Bone marrow (tissue), 2 donors: ENCODE measurements around the gene PKNOX1.
"Not testable (repeated sequence)": the region's sequence is repeated elsewhere in the genome, so short reads cannot be mapped to it uniquely, and the experiment has no call there.

Experiments used
- DNase-seq, 2 donors: peaks; one replicate each; lab custom pipeline; 2025; lab: John Stamatoyannopoulos, UW

Gene PKNOX1

GRCh38 chr21:42983869-42984268 lies 9.5 kb downstream of the PKNOX1 start:
- DNase-seq, result no peak

GRCh38 chr21:42986125-42986783 lies 11.9 kb downstream of the PKNOX1 start:
- no peak for DNase-seq

GRCh38 chr21:42988236-42988965 lies 14.0 kb downstream of the PKNOX1 start:
- no peak for DNase-seq

- not testable (repeated sequence) for DNase-seq
Observed at GRCh38 chr21:42989370-42989769, 15.0 kb downstream of the PKNOX1 start.

DNA sequence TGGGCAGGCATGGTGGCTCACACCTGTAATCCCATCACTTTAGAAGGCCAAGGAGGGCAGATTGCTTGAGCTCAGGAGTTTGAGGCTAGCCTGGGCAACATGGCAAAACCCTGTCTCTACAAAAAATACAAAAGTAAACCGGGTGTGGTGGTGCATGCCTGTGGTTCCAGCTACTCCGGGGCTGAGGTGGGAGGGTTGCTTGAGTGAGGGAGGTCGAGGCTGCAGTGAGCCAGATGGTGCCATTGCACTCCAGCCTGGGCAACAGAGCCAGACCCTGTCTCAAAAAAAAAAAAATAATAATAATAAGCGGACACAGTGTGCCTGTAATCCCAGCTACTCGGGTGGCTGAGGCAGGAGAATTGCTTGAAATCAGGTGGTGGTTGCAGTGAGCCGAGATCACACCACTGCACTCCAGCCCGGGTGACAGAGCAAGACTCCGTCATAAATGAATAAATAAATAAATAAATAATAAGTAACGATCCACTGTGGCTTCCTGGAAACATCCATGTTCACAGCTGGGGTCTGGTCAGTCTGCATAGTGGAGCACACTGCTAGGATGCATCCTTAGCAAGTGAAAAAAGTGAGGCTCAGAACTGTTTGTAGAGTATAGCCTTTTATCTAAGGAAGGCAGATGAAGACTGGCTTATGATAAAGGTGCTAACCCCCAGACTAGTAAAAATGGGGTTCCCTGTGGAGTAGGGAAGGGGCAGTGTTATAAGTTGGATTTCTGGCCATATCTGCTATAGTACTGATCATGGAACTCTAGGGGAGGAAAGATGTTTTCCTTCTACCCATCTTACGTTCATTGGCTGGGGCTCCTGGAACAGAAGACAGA lies 15.7 kb downstream of the PKNOX1 start:
- no peak for DNase-seq

DNA sequence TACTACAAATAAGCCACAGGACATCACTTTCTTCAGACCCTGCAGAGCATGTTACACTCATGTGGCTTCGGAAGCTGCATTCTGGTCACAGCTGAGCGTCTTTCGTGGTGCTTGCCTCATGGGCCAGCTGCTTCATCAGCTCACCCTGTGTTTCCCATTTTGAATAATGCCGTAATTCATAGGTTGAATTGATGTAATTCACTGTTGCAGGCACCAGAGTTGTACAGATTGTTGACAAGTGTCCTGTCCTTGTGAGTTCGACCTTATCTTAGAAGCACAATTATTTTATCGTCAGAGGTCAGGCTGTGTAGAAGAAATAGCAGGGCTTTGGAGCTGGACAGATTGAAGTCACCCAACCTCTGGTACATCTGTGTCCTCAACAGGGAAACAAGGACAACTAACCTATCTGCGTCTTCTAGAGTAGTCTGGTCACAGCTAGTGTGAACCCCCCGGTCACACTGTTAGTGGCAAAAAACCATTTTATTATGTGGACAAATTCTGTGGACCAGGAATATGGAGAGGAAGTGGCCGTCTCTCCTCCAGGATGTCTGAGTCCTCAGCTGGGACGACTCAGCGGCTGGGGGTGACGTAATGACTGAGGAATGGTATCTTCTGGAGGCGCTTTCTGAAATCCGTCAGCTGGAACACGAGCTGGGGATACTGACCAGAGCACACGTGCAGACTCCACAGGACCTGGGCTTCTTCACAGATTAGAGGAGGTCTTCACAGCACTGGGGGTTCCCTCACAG lies 17.8 kb downstream of the PKNOX1 start:
- no peak for DNase-seq

GRCh38 chr21:42993051-42993712 lies 18.8 kb downstream of the PKNOX1 start:
- no peak for DNase-seq

DNA sequence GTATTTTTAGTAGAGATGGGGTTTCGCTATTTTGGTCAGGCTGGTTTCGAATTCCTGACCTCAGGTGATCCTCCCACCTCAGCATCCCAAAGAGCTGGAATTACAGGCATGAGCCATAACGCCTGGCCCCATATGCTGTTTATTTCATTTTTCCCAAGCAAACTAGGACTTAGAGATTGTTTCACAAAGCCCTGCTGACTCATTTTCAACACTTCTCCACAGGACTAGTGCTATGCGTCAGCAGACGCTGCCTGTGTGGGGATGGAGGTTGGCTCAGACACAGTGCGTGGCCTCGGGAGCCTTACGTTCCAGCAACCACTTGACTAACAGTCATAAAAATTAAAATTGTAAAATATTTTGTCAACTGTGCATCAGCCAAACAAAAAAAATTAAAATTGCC lies 22.7 kb downstream of the PKNOX1 start:
- no peak for DNase-seq

GRCh38 chr21:42997983-42998382 lies 23.6 kb downstream of the PKNOX1 start:
- DNase-seq, result not testable (repeated sequence)

DNA sequence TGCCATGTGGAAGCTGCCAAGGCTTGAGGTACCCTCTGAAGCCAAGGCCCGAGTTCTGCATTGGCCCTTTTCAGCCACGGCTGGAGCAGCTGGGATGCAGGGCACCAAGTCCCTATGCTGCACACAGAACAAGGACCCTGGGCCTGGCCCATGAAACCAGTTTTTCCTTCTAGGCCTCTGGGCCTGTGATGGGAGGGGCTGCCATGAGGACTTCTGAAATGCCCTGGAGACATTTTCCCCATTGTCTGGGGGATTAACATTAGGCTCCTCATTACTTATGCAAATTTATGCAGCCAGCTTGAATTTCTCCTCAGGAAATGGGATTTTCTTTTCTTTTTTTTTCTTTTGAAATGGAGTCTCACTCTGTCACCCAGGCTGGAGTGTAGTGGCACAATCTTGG lies 24.8 kb downstream of the PKNOX1 start:
- DNase-seq, result not testable (repeated sequence)

GRCh38 chr21:43000041-43000440 lies 25.7 kb downstream of the PKNOX1 start:
- not testable (repeated sequence) for DNase-seq

DNA sequence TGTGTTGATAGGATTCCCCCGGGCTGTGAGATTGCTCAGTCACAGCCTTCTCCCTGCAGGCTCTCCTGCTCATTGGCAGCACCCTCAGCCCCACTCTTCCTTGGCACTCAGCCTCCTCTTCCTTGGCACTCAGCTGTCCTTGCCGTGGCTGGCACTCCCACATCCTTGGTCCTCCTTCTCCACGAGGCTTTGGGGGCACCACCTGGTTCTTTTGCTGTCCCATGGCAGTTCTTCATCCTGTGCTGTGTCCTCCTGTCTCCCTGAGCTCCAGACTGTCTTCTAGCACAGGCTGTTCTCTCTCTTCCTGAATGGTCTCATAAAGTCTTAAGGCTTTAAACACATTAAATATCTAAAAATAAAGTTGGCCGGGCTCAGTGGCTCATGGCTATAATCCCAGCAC lies 27.0 kb downstream of the PKNOX1 start:
- DNase-seq, result no peak

DNA sequence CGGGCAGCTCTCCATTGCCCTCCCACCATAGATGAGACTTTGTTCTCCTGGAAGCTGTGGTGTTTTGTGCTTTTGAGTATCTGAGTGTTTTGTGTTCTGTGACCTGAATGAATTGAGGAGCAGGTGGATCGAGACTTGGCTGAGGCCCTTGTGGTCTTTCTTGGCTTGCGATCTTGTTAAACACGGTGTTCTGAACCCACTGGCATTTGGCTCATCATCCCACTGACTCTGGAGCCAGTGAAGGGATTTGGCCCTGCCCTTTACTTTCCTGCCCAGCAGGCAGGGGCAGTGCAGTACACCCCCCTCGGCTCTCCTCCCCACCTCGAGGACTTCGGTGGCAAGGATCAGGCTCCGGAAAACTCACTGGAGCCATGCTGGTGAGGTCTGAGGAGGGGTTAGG lies 30.6 kb downstream of the PKNOX1 start:
- no peak for DNase-seq

- no peak for DNase-seq
Observed at GRCh38 chr21:43005635-43006034, 31.3 kb downstream of the PKNOX1 start.

DNA sequence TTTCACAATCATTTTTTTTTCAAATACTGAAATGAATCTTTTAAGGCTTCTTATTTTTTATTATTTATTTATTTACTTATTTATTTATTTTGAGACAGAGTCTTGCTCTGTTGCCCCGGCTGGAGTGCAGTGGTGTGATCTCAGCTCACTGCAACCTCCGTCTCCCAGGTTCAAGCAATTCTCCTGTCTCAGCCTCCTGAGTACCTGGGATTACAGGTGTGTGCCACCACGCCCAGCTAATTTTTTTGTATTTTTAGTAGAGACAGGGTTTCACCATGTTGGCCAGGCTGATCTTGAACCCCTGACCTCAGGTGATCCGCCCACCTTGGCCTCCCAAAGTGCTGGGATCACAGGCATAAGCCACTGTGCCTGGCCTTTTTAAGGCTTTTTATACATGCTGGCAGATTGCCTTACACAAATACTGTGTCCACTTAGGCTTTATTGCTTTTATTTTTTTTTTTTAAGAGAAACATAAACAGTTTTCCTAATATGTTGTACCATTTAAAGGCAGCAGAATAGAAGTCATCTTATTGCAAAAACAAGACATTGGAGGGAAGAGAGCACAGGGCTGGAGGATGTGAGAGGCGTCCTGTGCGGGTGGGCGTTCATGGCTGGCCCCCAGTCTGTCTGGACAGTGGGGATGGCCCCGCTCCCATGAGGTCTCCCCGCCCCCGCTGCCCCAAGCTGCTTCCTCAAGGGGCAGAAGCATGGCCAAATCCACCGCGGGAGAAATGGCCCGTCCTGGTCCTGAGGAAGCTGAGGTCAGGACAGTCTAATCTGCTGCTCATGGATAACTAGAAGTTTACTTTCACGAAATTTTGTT lies 31.9 kb downstream of the PKNOX1 start:
- not testable (repeated sequence) for DNase-seq

DNA sequence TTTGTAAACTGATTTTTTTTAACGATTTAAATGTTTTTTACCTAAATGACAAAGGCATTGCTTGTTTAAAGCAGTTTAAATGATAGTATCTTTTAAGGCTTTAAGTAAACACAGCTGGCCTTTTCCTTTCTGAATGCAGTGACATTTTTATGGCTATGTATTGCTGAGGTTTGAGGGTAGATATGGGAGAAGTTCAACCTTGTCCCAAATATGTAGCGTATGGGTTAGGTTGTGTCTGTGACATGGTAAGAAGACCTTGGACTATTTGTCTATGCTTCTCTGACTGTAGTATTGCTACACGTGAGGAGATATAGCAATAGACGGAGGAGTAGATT lies 32.5 kb downstream of the PKNOX1 start:
- DNase-seq, result no peak

DNA sequence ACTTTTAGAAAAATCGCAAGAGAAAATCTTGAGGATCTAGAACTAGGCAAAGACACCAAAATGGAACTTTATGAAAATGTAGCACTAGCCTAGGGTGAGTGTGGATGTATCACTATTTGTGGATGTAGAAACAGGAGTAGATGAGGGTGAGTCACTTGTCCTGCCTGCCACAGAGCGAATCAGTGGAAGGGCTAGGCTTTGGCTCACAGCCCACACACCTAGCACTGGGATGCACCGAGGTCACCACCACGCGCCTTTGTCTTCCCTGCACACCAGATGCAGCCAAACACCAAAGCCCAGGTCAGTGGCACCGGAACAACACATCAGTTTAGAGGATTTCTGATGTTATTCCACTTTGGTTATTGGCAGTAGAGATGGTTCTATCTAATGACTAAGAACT lies 38.2 kb downstream of the PKNOX1 start:
- DNase-seq, result no peak

DNA sequence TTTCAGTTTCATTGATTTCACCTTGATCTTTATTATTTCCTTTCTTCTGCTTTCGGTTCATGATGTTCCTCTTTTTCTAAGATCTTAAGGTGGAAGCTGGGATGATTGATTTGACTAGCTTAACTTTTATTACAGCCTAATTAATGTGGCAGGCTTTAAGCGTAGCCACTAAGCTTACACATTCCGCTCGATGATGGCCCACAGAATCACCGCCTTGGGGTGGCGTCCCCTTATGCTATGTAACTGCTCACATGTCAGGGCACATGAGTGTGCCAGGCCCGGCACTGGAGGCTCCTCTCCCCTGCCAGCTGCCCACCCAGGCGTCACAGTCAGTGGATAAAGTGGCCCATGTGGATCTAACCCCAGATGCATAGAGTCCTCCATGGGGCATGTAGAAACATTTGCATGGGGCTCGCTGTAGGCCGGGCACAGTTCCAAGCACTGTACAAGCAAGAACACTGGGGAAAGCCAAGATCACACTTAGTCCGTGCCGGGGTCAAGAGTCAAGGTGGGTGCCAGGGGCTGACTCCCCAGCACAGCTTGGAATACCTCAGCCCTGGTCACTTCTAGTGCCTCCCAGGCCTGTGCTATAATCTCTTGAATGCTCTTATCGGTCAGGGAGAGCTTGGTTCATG lies 41.7 kb downstream of the PKNOX1 start:
- DNase-seq, result no peak

DNA sequence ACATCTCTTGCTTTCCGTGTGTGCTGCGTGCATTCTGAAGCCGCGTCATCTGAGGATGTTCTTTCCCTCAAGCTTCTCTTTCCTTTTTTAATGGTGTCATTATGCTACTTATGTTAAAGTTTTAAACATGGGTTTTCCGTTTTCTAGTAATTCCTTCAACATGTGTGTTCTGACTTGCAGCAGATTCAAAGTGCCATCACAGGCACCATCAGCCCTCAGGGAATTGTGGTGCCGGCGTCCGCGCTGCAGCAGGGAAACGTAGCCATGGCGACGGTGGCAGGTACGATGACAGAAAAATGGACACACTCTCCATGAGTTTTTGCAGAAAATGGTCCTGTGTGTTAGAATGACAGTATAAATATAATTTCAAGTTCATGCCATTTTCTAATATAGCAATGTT lies 42.4 kb downstream of the PKNOX1 start:
- no peak for DNase-seq

DNA sequence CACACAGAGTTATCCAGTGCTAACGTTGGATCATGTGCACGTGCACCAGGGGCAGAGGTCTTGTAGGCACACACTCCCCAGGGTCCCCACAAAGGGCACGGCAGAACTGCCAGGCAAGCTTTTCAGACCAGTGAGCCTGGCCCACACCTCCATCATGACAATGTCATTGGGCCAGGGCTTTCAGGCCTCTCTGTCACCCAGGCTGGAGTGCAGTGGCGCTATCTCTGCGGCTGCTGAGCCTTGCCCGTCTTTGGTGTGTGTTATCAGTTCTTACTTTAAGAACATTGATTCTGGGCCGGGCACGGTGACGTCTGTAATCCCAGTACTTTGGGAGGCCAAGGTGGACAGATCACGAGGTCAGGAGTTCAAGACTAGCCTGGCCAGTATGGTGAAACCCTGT lies 44.2 kb downstream of the PKNOX1 start:
- DNase-seq, result no peak
